MM.1S (cell line): ENCODE measurements around the gene WWC2.

Experiments
- DNase-seq: peaks from one replicate; pipeline ENCODE4 v3.0.0-alpha.2; 2015
- H2AFZ ChIP-seq: fragments of 300-600 bp; sonication (generic); 2 replicates; pipeline ENCODE4 v1.6.0; 2016; ENCODE audit warnings: antibody characterized with exemption, low read length
- H3F3A ChIP-seq: fragments of 300-600 bp; sonication (generic); 2 replicates; pipeline ENCODE4 v1.6.1; 2016; ENCODE audit warnings: mild to moderate bottlenecking, antibody characterized with exemption, low read length, moderate library complexity, mixed read lengths; ENCODE audit not compliant: insufficient read depth
- H3K27ac ChIP-seq: fragments of 300-600 bp; sonication (generic); 2 replicates; pipeline ENCODE4 v1.5.1; 2016; ENCODE audit warnings: mild to moderate bottlenecking, low read length
- H3K27me3 ChIP-seq: fragments of 300-600 bp; sonication (generic); replicated peaks from 2 replicates; pipeline ENCODE4 v1.6.0; 2016; ENCODE audit warnings: low read length; ENCODE audit not compliant: insufficient read depth
- H3K36me3 ChIP-seq: fragments of 300-600 bp; sonication (generic); replicated peaks from 2 replicates; pipeline ENCODE4 v1.6.1; 2016; ENCODE audit warnings: mild to moderate bottlenecking, low read length, mixed read lengths; ENCODE audit not compliant: insufficient read depth
- H3K4me1 ChIP-seq: fragments of 300-600 bp; sonication (generic); 2 replicates; pipeline ENCODE4 v1.6.1; 2016; ENCODE audit warnings: low read length, mixed read lengths
- H3K4me2 ChIP-seq: fragments of 300-600 bp; sonication (generic); 2 replicates; pipeline ENCODE4 v1.6.0; 2016; ENCODE audit warnings: low read depth, low read length
- H3K4me3 ChIP-seq: fragments of 300-600 bp; sonication (generic); 2 replicates; pipeline ENCODE4 v1.5.1; 2016; ENCODE audit warnings: low read length, mixed read lengths
- H3K79me2 ChIP-seq: fragments of 300-600 bp; sonication (generic); 2 replicates; pipeline ENCODE4 v1.6.1; 2016; ENCODE audit warnings: mixed run types, low read length, mixed read lengths
- H3K9ac ChIP-seq: fragments of 300-600 bp; sonication (generic); 2 replicates; pipeline ENCODE4 v1.6.1; 2016; ENCODE audit warnings: low read length, mixed read lengths
- H3K9me2 ChIP-seq: fragments of 300-600 bp; sonication (generic); replicated peaks from 2 replicates; pipeline ENCODE4 v1.6.1; 2016; ENCODE audit warnings: mild to moderate bottlenecking, low read length, mixed read lengths; ENCODE audit not compliant: insufficient read depth
- H3K9me3 ChIP-seq: fragments of 300-600 bp; sonication (generic); replicated peaks from 2 replicates; pipeline ENCODE4 v1.6.1; 2016; ENCODE audit warnings: mild to moderate bottlenecking, low read length, mixed read lengths; ENCODE audit not compliant: insufficient read depth
- H4K20me1 ChIP-seq: fragments of 300-600 bp; sonication (generic); 2 replicates; pipeline ENCODE4 v1.6.1; 2016; ENCODE audit warnings: mild to moderate bottlenecking, low read length, moderate library complexity, mixed read lengths; ENCODE audit not compliant: insufficient read depth
- EZH2 ChIP-seq: fragments of 300-600 bp; sonication (generic); optimal IDR thresholded peaks from 2 replicates; pipeline ENCODE3; 2017; ENCODE audit warnings: low read depth, mild to moderate bottlenecking, antibody characterized with exemption, low read length, mixed read lengths
- EZH2phosphoT487 ChIP-seq: fragments of 300-600 bp; sonication (generic); IDR thresholded peaks from 2 replicates; pipeline ENCODE4 v1.6.1; 2018; ENCODE audit warnings: antibody characterized with exemption, low read length
- TF ChIP-seq, protein P1 (sequence below): fragments of 300-600 bp; sonication (generic); IDR thresholded peaks from 2 replicates; pipeline ENCODE4 v1.5.1; 2016; ENCODE audit warnings: antibody characterized with exemption, low read length, mixed read lengths

Gene WWC2

GRCh38 chr4:183130328-183131155, 31.5 kb downstream of the WWC2 start:
- TF ChIP-seq EZH2phosphoT487 (no peak), EZH2 (no peak)
- TF ChIP-seq, protein P1, sequence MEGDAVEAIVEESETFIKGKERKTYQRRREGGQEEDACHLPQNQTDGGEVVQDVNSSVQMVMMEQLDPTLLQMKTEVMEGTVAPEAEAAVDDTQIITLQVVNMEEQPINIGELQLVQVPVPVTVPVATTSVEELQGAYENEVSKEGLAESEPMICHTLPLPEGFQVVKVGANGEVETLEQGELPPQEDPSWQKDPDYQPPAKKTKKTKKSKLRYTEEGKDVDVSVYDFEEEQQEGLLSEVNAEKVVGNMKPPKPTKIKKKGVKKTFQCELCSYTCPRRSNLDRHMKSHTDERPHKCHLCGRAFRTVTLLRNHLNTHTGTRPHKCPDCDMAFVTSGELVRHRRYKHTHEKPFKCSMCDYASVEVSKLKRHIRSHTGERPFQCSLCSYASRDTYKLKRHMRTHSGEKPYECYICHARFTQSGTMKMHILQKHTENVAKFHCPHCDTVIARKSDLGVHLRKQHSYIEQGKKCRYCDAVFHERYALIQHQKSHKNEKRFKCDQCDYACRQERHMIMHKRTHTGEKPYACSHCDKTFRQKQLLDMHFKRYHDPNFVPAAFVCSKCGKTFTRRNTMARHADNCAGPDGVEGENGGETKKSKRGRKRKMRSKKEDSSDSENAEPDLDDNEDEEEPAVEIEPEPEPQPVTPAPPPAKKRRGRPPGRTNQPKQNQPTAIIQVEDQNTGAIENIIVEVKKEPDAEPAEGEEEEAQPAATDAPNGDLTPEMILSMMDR: no peak
- no peaks in the 10 kb centered on the region for H3K79me2 ChIP-seq
- no peaks in the 10 kb centered on the region for H3K27me3 ChIP-seq
- no peak overlapping the region for H3K4me3 ChIP-seq
- H3K4me1 ChIP-seq: no peaks in the 10 kb centered on the region
- H3K36me3 ChIP-seq: no peaks in the 10 kb centered on the region
- no peak for DNase-seq
- no peak overlapping the region for H3K27ac ChIP-seq
- H3F3A ChIP-seq: no peaks in the 10 kb centered on the region
- no peak overlapping the region for H2AFZ ChIP-seq
- no peak overlapping the region for H3K4me2 ChIP-seq
- no peaks in the 10 kb centered on the region for H3K9me2 ChIP-seq
- no peaks in the 10 kb centered on the region for H3K9me3 ChIP-seq
- H4K20me1 ChIP-seq: no peaks in the 10 kb centered on the region
- no peak overlapping the region for H3K9ac ChIP-seq

- TF ChIP-seq, protein P1: no peak
- no peak for TF ChIP-seq EZH2
- TF ChIP-seq EZH2phosphoT487: no peak
- H3K4me1 ChIP-seq: no peaks in the 10 kb centered on the region
- H3K4me2 ChIP-seq: no peak overlapping the region
- no peak overlapping the region for H3K27ac ChIP-seq
- H3K36me3 ChIP-seq: no peaks in the 10 kb centered on the region
- H3K9ac ChIP-seq: no peak overlapping the region
- no peaks in the 10 kb centered on the region for H3K9me2 ChIP-seq
- no peak overlapping the region for H2AFZ ChIP-seq
- no peaks in the 10 kb centered on the region for H3K27me3 ChIP-seq
- H4K20me1 ChIP-seq: no peaks in the 10 kb centered on the region
- no peak overlapping the region for H3K4me3 ChIP-seq
- H3K79me2 ChIP-seq: no peaks in the 10 kb centered on the region
- H3K9me3 ChIP-seq: no peaks in the 10 kb centered on the region
- DNase-seq: no peak
- H3F3A ChIP-seq: no peaks in the 10 kb centered on the region
Measured at GRCh38 chr4:183132081-183132480, 33.0 kb downstream of the WWC2 start.

DNA sequence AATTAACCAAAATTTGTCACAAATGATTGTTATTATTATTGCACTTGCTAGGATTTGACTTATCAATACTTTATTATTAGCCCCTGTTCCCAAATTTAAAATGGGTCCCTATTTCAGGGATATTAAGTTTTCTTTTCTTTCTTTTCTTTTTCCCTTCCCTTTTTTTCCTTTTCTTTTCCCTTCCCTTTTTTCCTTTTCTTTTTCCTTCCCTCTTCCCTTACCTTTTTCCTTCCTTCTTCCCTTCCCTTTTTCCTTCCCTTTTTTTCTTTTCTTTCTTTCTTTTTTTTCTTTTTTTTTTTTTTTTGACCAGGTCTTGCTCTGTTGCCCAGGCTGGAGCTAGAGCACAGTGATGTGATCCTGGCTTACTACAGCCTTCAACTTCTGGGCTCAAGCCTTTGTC, 33.8 kb downstream of the WWC2 start:
- Histone ChIP-seq H3K4me3 (no peak overlapping the region), H3K9ac (no peak overlapping the region), H3F3A (no peaks in the 10 kb centered on the region), H3K4me2 (no peak overlapping the region), H2AFZ (no peak overlapping the region), H3K79me2 (no peaks in the 10 kb centered on the region), H4K20me1 (no peaks in the 10 kb centered on the region), H3K9me2 (no peaks in the 10 kb centered on the region), H3K36me3 (no peaks in the 10 kb centered on the region), H3K4me1 (no peaks in the 10 kb centered on the region), H3K27ac (no peak overlapping the region), H3K27me3 (no peaks in the 10 kb centered on the region), H3K9me3 (no peaks in the 10 kb centered on the region)
- no peak for DNase-seq
- TF ChIP-seq, protein P1: no peak
- TF ChIP-seq EZH2: no peak
- TF ChIP-seq EZH2phosphoT487: no peak
